ENCODE data around the gene WFIKKN1. TPM values are rescaled to one million over a fixed set of nuclear protein-coding genes. Genes with fewer than 3 reads are reported as not detected.
"Not testable (repeated sequence)": the region's sequence is repeated elsewhere in the genome, so short reads cannot be mapped to it uniquely, and the experiment has no call there.

Gene WFIKKN1
- total RNA-seq, 1 experiment from 2014 or later = 12.3 TPM

- Mint-ChIP-seq H3K36me3 (peaks cover 12% of the 10 kb centered on the region), H3K4me3 (no peak overlapping the region), H3K27me3 (ENCODE audit: low read depth) (peaks cover 6% of the 10 kb centered on the region; the same call in 1 of the 2 replicates), H3K4me1 (peaks cover 1% of the 10 kb centered on the region), H3K27ac (peak overlapping the region; percentile 84; the same call in 1 of the 2 replicates), H3K9me3 (no peaks in the 10 kb centered on the region)
- DNase-seq (ENCODE audit: low spot score) (no peak), ATAC-seq (no peak)
- ChIA-PET CTCF (interaction anchor here (0.5 to 1.3 kb wide), 3 partner anchors 15 to 64 kb away, joined by 3 to 5 read pairs (median 4); no protein-coding TSS in a partner anchor), POLR2A (no interaction called here)
- no peak for TF ChIP-seq ERG (CRISPR knock-in tag; IDR thresholded peaks at IDR 0.05)
- no peak for TF ChIP-seq CBFB (CRISPR knock-in tag; IDR thresholded peaks at IDR 0.05; ENCODE audit: low read depth)
- no peak for TF ChIP-seq SOX15 (CRISPR knock-in tag; IDR thresholded peaks at IDR 0.05)
Observed at GRCh38 chr16:595942-596735, 34.6 kb upstream of the WFIKKN1 start.

- no peak overlapping the region; the same call in 1 of the 2 replicates for H3K27ac Mint-ChIP-seq
- POLR2A ChIA-PET = no interaction called here
- TF ChIP-seq MLX (CRISPR knock-in tag; IDR thresholded peaks at IDR 0.05) (no peak), ARID4B (CRISPR knock-in tag; IDR thresholded peaks at IDR 0.05; ENCODE audit: borderline replicate concordance) (no peak), TCF7 (CRISPR knock-in tag; IDR thresholded peaks at IDR 0.05; ENCODE audit: low read depth) (no peak), JAZF1 (CRISPR knock-in tag; IDR thresholded peaks at IDR 0.05) (no peak), E2F1 (CRISPR knock-in tag; IDR thresholded peaks at IDR 0.05) (no peak), CTCF (IDR thresholded peaks at IDR 0.05) (no peak), SMAD3 (CRISPR knock-in tag; IDR thresholded peaks at IDR 0.05; ENCODE audit: borderline replicate concordance) (no peak), ZNF425 (CRISPR knock-in tag; conservative IDR thresholded peaks at IDR 0.05) (no peak), ATF2 (CRISPR knock-in tag; IDR thresholded peaks at IDR 0.05; ENCODE audit: borderline replicate concordance, low read depth) (no peak), GABPB1 (CRISPR knock-in tag; IDR thresholded peaks at IDR 0.05) (no peak), FOXP1 (CRISPR knock-in tag; IDR thresholded peaks at IDR 0.05; ENCODE audit: borderline replicate concordance) (no peak), SP1 (CRISPR knock-in tag; conservative IDR thresholded peaks at IDR 0.05) (no peak)
- H3K9me3 Mint-ChIP-seq = no peaks in the 10 kb centered on the region
- no peaks in the 10 kb centered on the region for H3K4me1 Mint-ChIP-seq
- peaks cover 1% of the 10 kb centered on the region; the same call in 1 of the 2 replicates for H3K27me3 Mint-ChIP-seq (ENCODE audit: low read depth)
- DNase-seq (ENCODE audit: low spot score) (no peak), ATAC-seq (no peak)
- peaks cover 12% of the 10 kb centered on the region for H3K36me3 Mint-ChIP-seq
- H3K4me3 Mint-ChIP-seq = no peak overlapping the region
- CTCF ChIA-PET = no interaction called here
Observed at GRCh38 chr16:596736-597060, 34.1 kb upstream of the WFIKKN1 start.

GRCh38 chr16:597655-598054 lies 33.1 kb upstream of the WFIKKN1 start:
- peaks cover 12% of the 10 kb centered on the region for H3K36me3 Mint-ChIP-seq

More at GRCh38 chr16:597655-598054, 33.1 kb upstream of the WFIKKN1 start:
- POLR2A ChIA-PET; H3K4me1 Mint-ChIP-seq; H3K9me3 Mint-ChIP-seq; H3K27me3 Mint-ChIP-seq (ENCODE audit: low read depth); ATAC-seq; DNase-seq (ENCODE audit: low spot score); H3K27ac Mint-ChIP-seq; H3K4me3 Mint-ChIP-seq: not testable (repeated sequence)
- CTCF ChIA-PET = interaction anchor here (1.3 kb wide), 1 partner anchor 31 kb away, joined by 3 read pairs; the partner anchor contains the start of gene NHLRC4
